ENCODE data around the gene ZNF460.

DNA sequence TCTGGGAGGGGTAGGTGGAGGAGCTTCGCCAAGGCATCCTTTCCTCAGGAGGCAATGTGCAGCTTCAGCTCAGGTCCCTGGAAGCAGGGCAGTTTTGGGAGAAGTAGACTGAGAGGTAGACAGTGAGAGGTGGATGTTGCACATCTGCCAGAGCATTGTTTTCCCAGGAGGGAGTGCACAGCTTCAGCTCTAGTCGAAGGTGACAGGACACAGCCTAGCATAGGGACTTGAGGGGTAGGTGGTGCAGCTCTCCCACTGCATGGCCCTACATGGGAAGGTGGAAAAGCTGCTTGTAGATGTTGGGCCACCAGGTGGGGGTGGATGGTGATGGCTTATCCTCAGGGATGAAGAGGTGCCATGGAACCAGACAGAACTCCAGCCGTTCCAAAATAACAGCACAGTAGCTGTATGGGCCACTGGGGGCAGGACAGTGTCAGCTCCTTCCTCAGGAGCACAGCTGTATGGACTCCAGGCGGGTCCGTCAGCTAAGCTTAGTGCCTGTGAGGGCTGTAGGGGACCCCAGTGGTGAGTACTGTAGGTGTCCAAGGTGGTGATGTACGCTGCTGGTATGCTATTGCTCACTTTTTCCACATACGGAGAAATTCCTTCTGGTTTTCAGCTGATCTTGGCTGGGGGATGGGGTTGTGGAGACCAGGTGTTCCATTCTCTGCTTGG is 22.6 kb downstream of the ZNF460 start:
- TF ChIP-seq, protein P1, sequence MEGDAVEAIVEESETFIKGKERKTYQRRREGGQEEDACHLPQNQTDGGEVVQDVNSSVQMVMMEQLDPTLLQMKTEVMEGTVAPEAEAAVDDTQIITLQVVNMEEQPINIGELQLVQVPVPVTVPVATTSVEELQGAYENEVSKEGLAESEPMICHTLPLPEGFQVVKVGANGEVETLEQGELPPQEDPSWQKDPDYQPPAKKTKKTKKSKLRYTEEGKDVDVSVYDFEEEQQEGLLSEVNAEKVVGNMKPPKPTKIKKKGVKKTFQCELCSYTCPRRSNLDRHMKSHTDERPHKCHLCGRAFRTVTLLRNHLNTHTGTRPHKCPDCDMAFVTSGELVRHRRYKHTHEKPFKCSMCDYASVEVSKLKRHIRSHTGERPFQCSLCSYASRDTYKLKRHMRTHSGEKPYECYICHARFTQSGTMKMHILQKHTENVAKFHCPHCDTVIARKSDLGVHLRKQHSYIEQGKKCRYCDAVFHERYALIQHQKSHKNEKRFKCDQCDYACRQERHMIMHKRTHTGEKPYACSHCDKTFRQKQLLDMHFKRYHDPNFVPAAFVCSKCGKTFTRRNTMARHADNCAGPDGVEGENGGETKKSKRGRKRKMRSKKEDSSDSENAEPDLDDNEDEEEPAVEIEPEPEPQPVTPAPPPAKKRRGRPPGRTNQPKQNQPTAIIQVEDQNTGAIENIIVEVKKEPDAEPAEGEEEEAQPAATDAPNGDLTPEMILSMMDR (conservative IDR thresholded peaks at IDR 0.05; ENCODE audit: low read length): no peak
- TF ChIP-seq EZH2phosphoT487 (IDR thresholded peaks at IDR 0.05; ENCODE audit: borderline replicate concordance): no peak
